Hepatocyte (in vitro differentiated cells): ENCODE results near the gene PDXDC1. TPM values are rescaled to one million over a fixed set of nuclear protein-coding genes. Genes with fewer than 3 reads are reported as not detected.
"Not testable (repeated sequence)": the region's sequence is repeated elsewhere in the genome, so short reads cannot be mapped to it uniquely, and the experiment has no call there.

Experiments used
- DNase-seq: peaks from one replicate; pipeline ENCODE4 v3.0.0-alpha.2; 2016; ENCODE audit warnings: low spot score
- H2AFZ ChIP-seq: fragments of 200-600 bp; sonication (generic); 2 replicates; pipeline ENCODE4 v1.6.0; 2016; ENCODE audit warnings: antibody characterized with exemption, mild to moderate bottlenecking
- H3K27ac ChIP-seq: fragments of 200-600 bp; sonication (generic); 2 replicates; pipeline ENCODE4 v1.5.1; 2016; ENCODE audit warnings: mild to moderate bottlenecking
- H3K27me3 ChIP-seq: fragments of 200-600 bp; sonication (generic); 2 replicates; pipeline ENCODE4 v1.6.1; 2016
- H3K36me3 ChIP-seq: fragments of 200-600 bp; sonication (generic); replicated peaks from 2 replicates; pipeline ENCODE4 v1.5.1; 2016; ENCODE audit warnings: low read depth; ENCODE audit not compliant: insufficient read depth
- H3K4me1 ChIP-seq: fragments of 200-600 bp; sonication (generic); 2 replicates; pipeline ENCODE4 v1.5.1; 2016; ENCODE audit warnings: mild to moderate bottlenecking, moderate library complexity; ENCODE audit not compliant: insufficient read depth
- H3K4me2 ChIP-seq: fragments of 200-600 bp; sonication (generic); 2 replicates; pipeline ENCODE4 v1.6.0; 2016
- H3K4me3 ChIP-seq: fragments of 200-600 bp; sonication (generic); 2 replicates; pipeline ENCODE4 v1.5.1; 2016; ENCODE audit warnings: mild to moderate bottlenecking
- H3K79me2 ChIP-seq: fragments of 200-600 bp; sonication (generic); 2 replicates; pipeline ENCODE4 v1.6.0; 2017; ENCODE audit warnings: mild to moderate bottlenecking
- H3K9me2 ChIP-seq: fragments of 200-600 bp; sonication (generic); replicated peaks from 2 replicates; pipeline ENCODE4 v1.6.0; 2017; ENCODE audit warnings: mild to moderate bottlenecking; ENCODE audit not compliant: insufficient read depth
- H3K9me3 ChIP-seq: fragments of 200-600 bp; sonication (generic); 2 replicates; pipeline ENCODE4 v1.5.1; 2016; ENCODE audit warnings: low read depth, mild to moderate bottlenecking
- H4K20me1 ChIP-seq: fragments of 200-600 bp; sonication (generic); 2 replicates; pipeline ENCODE4 v1.6.0; 2016; ENCODE audit warnings: mild to moderate bottlenecking; ENCODE audit not compliant: insufficient read depth, poor library complexity, severe bottlenecking
- WGBS: methylation state at CpG from one replicate; pipeline ENCODE4 v1.1.6; 2016; ENCODE audit warnings: low lambda C conversion rate; ENCODE audit errors: missing lambda C conversion rate; 5-methylcytosine and 5-hydroxymethylcytosine counted together
- microRNA counts: library from miRNA; unstranded; fragments of <30 nt; microRNA quantifications from one replicate; lab custom pipeline; 2017
- microRNA-seq: library from miRNA; unstranded; fragments of <30 nt; microRNA quantifications from one replicate; pipeline ENCODE4, GENCODE V29; 2017
- polyA plus RNA-seq: library from polyadenylated mRNA; unstranded; fragments of >200 nt; fragmentation: Nextera tagmentation; extraction: Ambion mirVana; gene quantifications from 2 replicates; pipeline ENCODE4 v1.2.1, GENCODE V29; 2016
- small RNA-seq: library from RNA; depleted of rRNA; stranded (forward); fragments of <200 nt; gene quantifications from one replicate; pipeline ENCODE3, GENCODE V24; 2014
- total RNA-seq: library from RNA; depleted of rRNA; stranded (reverse); fragments of >200 nt; gene quantifications from 2 replicates; pipeline ENCODE4 v1.2.3, GENCODE V29; 2014

The PDXDC1 gene
- total and polyA plus RNA-seq, 2 experiments from 2014 or later, result 141 to 146 TPM

- H2AFZ ChIP-seq, H3K27ac ChIP-seq, DNase-seq, H3K4me1 ChIP-seq, H3K4me3 ChIP-seq, H4K20me1 ChIP-seq, H3K79me2 ChIP-seq, H3K27me3 ChIP-seq, H3K36me3 ChIP-seq, H3K9me3 ChIP-seq, H3K4me2 ChIP-seq, H3K9me2 ChIP-seq: not testable (repeated sequence)
Measured at GRCh38 chr16:15166177-15166576, 191.4 kb downstream of the PDXDC1 start.

- not testable (repeated sequence) for H3K4me1 ChIP-seq, H3K4me2 ChIP-seq, H3K9me3 ChIP-seq, H3K27ac ChIP-seq, H3K27me3 ChIP-seq, H3K79me2 ChIP-seq, H4K20me1 ChIP-seq, H3K4me3 ChIP-seq, H3K9me2 ChIP-seq, DNase-seq, H2AFZ ChIP-seq, H3K36me3 ChIP-seq
- WGBS, result 77% methylated on average over 3 of the region's 3 CpGs
Measured at GRCh38 chr16:15168303-15168702, 193.5 kb downstream of the PDXDC1 start.

- not testable (repeated sequence) for H4K20me1 ChIP-seq, DNase-seq, H3K36me3 ChIP-seq, H3K4me3 ChIP-seq, H3K79me2 ChIP-seq, H3K9me3 ChIP-seq, H3K9me2 ChIP-seq, H3K4me1 ChIP-seq, H3K27me3 ChIP-seq, H3K4me2 ChIP-seq, H3K27ac ChIP-seq, H2AFZ ChIP-seq
- WGBS, result 77% methylated on average over 5 of the region's 5 CpGs
Measured at GRCh38 chr16:15168953-15169652, 194.3 kb downstream of the PDXDC1 start.

DNA sequence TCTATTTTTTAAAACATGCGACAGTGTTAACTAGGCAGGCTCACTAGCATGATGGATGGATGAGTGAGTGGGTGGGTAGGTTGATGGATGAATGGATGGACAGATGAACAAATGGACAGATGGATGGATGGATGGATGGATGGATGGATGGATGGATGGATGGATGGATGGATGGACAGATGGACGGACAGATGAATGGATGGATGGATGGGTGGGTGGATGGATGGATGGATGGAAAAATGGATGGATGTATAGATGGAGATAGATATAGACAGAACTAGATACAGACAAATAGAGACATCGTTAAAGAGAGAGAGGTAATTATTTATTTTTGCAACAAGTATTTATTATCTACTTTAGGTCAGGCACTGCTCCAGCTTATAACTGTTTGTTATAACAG is 205.1 kb downstream of the PDXDC1 start:
- H4K20me1 ChIP-seq, H3K36me3 ChIP-seq, H2AFZ ChIP-seq, H3K27me3 ChIP-seq, H3K27ac ChIP-seq, H3K4me1 ChIP-seq, H3K4me2 ChIP-seq, H3K9me2 ChIP-seq, H3K79me2 ChIP-seq, H3K4me3 ChIP-seq, H3K9me3 ChIP-seq, DNase-seq: not testable (repeated sequence)
- 88% methylated on average over 3 of the region's 3 CpGs for WGBS

- H3K9me3 ChIP-seq, H3K79me2 ChIP-seq, H3K36me3 ChIP-seq, H3K4me2 ChIP-seq, H3K9me2 ChIP-seq, H2AFZ ChIP-seq, H4K20me1 ChIP-seq, H3K27ac ChIP-seq, H3K27me3 ChIP-seq, H3K4me1 ChIP-seq, DNase-seq, H3K4me3 ChIP-seq: not testable (repeated sequence)
- WGBS, result 85% methylated on average over 1 of the region's 1 CpG
Measured at GRCh38 chr16:15180946-15181345, 206.1 kb downstream of the PDXDC1 start.

DNA sequence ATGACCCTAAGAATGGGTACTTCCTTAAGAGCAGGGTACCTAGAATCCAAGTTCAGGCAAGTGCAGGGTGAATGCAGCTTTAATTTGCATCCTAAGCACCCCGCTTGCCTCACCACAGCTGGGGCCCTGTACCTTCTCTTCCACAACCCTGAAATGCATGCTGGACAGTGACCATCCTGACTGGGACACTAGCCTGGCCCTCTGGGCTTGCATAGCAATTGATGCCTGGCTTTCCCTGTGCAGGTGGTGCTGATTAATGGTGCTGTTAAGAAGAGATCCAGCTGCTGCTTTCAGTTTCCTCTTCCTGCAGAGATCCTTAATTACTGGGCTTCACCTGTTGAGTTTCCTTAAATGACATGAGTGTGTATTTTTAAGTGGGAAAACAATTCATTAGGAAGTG is 209.2 kb downstream of the PDXDC1 start:
- DNase-seq, result not testable (repeated sequence)

More for the DNA sequence above, 209.2 kb downstream of the PDXDC1 start:
- H3K4me3 ChIP-seq, H3K79me2 ChIP-seq, H2AFZ ChIP-seq, H3K9me3 ChIP-seq, H3K36me3 ChIP-seq, H3K9me2 ChIP-seq, H3K27ac ChIP-seq, H3K27me3 ChIP-seq, H3K4me2 ChIP-seq, H4K20me1 ChIP-seq, H3K4me1 ChIP-seq: not testable (repeated sequence)
- 68% methylated on average over 1 of the region's 1 CpG for WGBS

MicroRNAs encoded within 50 kb of the gene (microRNA counts, 767-probe panel; counts per million panel counts)
- microRNA hsa-miR-1972 (lab: Ali Mortazavi, UCI), result not detected

Small RNA genes within 50 kb of the gene (microRNA-seq; reads per million reads assigned to microRNA genes)
- gene MIR1972-1 (not detected), gene MIR3180-4 (not detected), gene MIR6511A1 (not detected), gene MIR6511B2 (not detected), gene MIR6770-1 (not detected)

Small RNA genes within 50 kb of the gene (small RNA-seq; reads per million reads assigned to genes)
- gene AC138932.4, result not detected
- not detected for gene MIR1972-1
- gene MIR3180-4, result not detected
- gene MIR6511A1, result not detected
- gene MIR6770-1, result not detected
- gene RF00019, result not detected

Other genes starting within 250 kb of the PDXDC1 start
- 0.20 TPM in 1 of 2 replicates, not detected in the other for gene NPIPA2, start 232.5 kb upstream of the PDXDC1 start, total RNA-seq
- 5.4 TPM in 1 of 2 replicates, not detected in the other for gene NPIPA2, start 232.5 kb upstream of the PDXDC1 start, polyA plus RNA-seq
- gene NOMO1, start 141.3 kb upstream of the PDXDC1 start, total RNA-seq, result 78.1 and 87.4 TPM in 2 replicates
- gene NOMO1, start 141.3 kb upstream of the PDXDC1 start, polyA plus RNA-seq, result 79.1 and 95.3 TPM in 2 replicates
- gene NPIPA1, start 37.6 kb upstream of the PDXDC1 start, total RNA-seq, result 31.7 and 47.5 TPM in 2 replicates
- gene NPIPA1, start 37.6 kb upstream of the PDXDC1 start, polyA plus RNA-seq, result 42.8 and 59.3 TPM in 2 replicates
- gene NTAN1, start 81.0 kb downstream of the PDXDC1 start, total RNA-seq, result 35.3 and 72.3 TPM in 2 replicates
- gene NTAN1, start 81.0 kb downstream of the PDXDC1 start, polyA plus RNA-seq, result 46.2 and 52.6 TPM in 2 replicates
- gene RRN3, start 119.2 kb downstream of the PDXDC1 start, total RNA-seq, result 36.7 and 40.9 TPM in 2 replicates
- 16.5 and 19.1 TPM in 2 replicates for gene RRN3, start 119.2 kb downstream of the PDXDC1 start, polyA plus RNA-seq